K562 (cell line): Measurements from ENCODE around the gene MAP3K15. TPM values are rescaled to one million over a fixed set of nuclear protein-coding genes. Genes with fewer than 3 reads are reported as not detected.

Source experiments
- ATAC-seq: fragments of 200-7000 bp; cut with Tn5 transposase; 3 replicates; pipeline ENCODE4 v1.9.1; 2020; ENCODE audit warnings: moderate library complexity
- BruUV-seq: library from RNA; stranded (reverse); fragments of 400-500 nt; replicated peaks from 2 replicates; lab custom pipeline; 2021; lab: Mats Ljungman, UMichigan
- CTCF ChIA-PET: fragments of 300-600 bp; formaldehyde crosslinking; extraction: SDS; loops from one replicate; lab custom pipeline; 2021; ENCODE audit warnings: low intra/inter-chr PET ratio; lab: Yijun Ruan, JAX
- POLR2A ChIA-PET: fragments of 300-600, 350-650 bp; sonication (Branson Sonifier 250); formaldehyde crosslinking; extraction: SDS; loops from one replicate; lab custom pipeline; 2021; ENCODE audit warnings: antibody characterized with exemption, inconsistent platforms; lab: Yijun Ruan, JAX
- DNase-seq, 4 experiments: peaks; one replicate each; pipeline versions ENCODE4 v3.0.0 to v3.0.0-alpha.2; 2011 to 2018; ENCODE audit warnings: low spot score in 3 of 4, mixed read lengths in 3 of 4; ENCODE audit errors: extremely low read depth in 1 of 4
- FAIRE-seq: peaks from 2 replicates; lab custom pipeline; 2011; peaks lifted over from hg19 to GRCh38; lab: Jason Lieb, UNC
- H2AFZ ChIP-seq: 2 replicates; pipeline ENCODE4 v1.6.0; 2011; ENCODE audit warnings: low read depth, low read length, control low read depth, inconsistent platforms
- H3K27ac ChIP-seq: fragments of 200-600 bp; 3 replicates; pipeline ENCODE4 v1.8.0; 2011; ENCODE audit warnings: low read depth, mild to moderate bottlenecking, control low read depth, inconsistent platforms, low read length, moderate library complexity, mixed read lengths; ENCODE audit errors: extremely low read depth
- H3K27me3 ChIP-seq, 2 experiments: fragments of 300-600 bp in 1 of 2; 2 replicates in 1 of 2; 3 replicates in 1 of 2; pipeline versions ENCODE4 v1.6.0 to v1.8.0; 2011; ENCODE audit warnings: inconsistent platforms in 2 of 2, low read length in 2 of 2, mild to moderate bottlenecking in 1 of 2, mixed read lengths in 1 of 2, moderate library complexity in 1 of 2; ENCODE audit not compliant: control insufficient read depth in 2 of 2, insufficient read depth in 2 of 2
- H3K36me3 ChIP-seq: fragments of 300-600 bp; 3 replicates; pipeline ENCODE4 v1.8.0; 2011; ENCODE audit warnings: mild to moderate bottlenecking, low read length, inconsistent platforms; ENCODE audit not compliant: control insufficient read depth, insufficient read depth
- H3K4me1 ChIP-seq, 2 experiments: fragments of 200-600 bp in 1 of 2; replicated peaks in 1 of 2; 2 replicates in 1 of 2; 3 replicates in 1 of 2; pipeline versions ENCODE4 v1.5.1 to v1.8.0; 2011; ENCODE audit warnings: inconsistent platforms in 2 of 2, low read length in 2 of 2, mild to moderate bottlenecking in 1 of 2, mixed read lengths in 1 of 2, moderate library complexity in 1 of 2; ENCODE audit not compliant: control insufficient read depth in 2 of 2, insufficient read depth in 2 of 2
- H3K4me2 ChIP-seq: 2 replicates; pipeline ENCODE4 v1.6.1; 2011; ENCODE audit warnings: low read length, control low read depth, inconsistent platforms, mixed read lengths; ENCODE audit not compliant: insufficient read depth
- H3K4me3 ChIP-seq: fragments of 200-600 bp; sonication (generic), shearing (Covaris generic); 2 replicates; pipeline ENCODE4 v1.5.1; 2016; ENCODE audit warnings: control low read depth, inconsistent platforms
- H3K79me2 ChIP-seq: fragments of 200-600 bp; 3 replicates; pipeline ENCODE4 v1.8.0; 2011; ENCODE audit warnings: low read length, inconsistent platforms; ENCODE audit not compliant: control insufficient read depth, insufficient read depth
- H3K9ac ChIP-seq, 2 experiments: 2 replicates each; pipeline versions ENCODE4 v1.6.0 to v1.6.1; 2011; ENCODE audit warnings: low read depth in 2 of 2, low read length in 2 of 2, control low read depth in 1 of 2, inconsistent platforms in 1 of 2, mild to moderate bottlenecking in 1 of 2, mixed read lengths in 1 of 2; ENCODE audit not compliant: insufficient read depth in 1 of 2
- H3K9me1 ChIP-seq: one replicate; pipeline ENCODE4 v1.6.0; 2011; ENCODE audit warnings: inconsistent platforms, mild to moderate bottlenecking, low read length, moderate library complexity; ENCODE audit not compliant: control insufficient read depth, insufficient read depth
- H3K9me3 ChIP-seq: replicated peaks from 2 replicates; pipeline ENCODE4 v1.5.1; 2011; ENCODE audit warnings: low read depth, low read length, inconsistent platforms; ENCODE audit not compliant: control insufficient read depth, insufficient read depth
- H4K20me1 ChIP-seq: replicated peaks from 2 replicates; pipeline ENCODE4 v1.6.1; 2011; ENCODE audit warnings: low read length, inconsistent platforms, mixed read lengths; ENCODE audit not compliant: control insufficient read depth, insufficient read depth
- CSDE1 ChIP-seq, 2 experiments: fragments of 450-650 bp; IDR thresholded peaks; 2 replicates each; pipeline ENCODE4 v1.6.1; 2016; ENCODE audit warnings: mild to moderate bottlenecking in 1 of 2
- E2F1 ChIP-seq: sonication (generic); formaldehyde crosslinking; IDR thresholded peaks from 2 replicates; pipeline ENCODE4 v1.8.1; 2023; ENCODE audit warnings: mild to moderate bottlenecking, missing genetic modification reagents, moderate library complexity
- FOXO4 ChIP-seq: fragments of 450-650 bp; formaldehyde crosslinking; IDR thresholded peaks from 2 replicates; pipeline ENCODE4 v1.4.0; 2020; ENCODE audit warnings: mild to moderate bottlenecking, moderate library complexity
- HNRNPL ChIP-seq: fragments of 200-400 bp; formaldehyde crosslinking; IDR thresholded peaks from 2 replicates; pipeline ENCODE4 v1.6.1; 2017; ENCODE audit warnings: low read depth, mild to moderate bottlenecking, low read length
- PKNOX1 ChIP-seq: fragments of 450-650 bp; IDR thresholded peaks from 2 replicates; pipeline ENCODE4 v1.6.1; 2016
- SMARCB1 ChIP-seq: IDR thresholded peaks from 2 replicates; pipeline ENCODE4 v1.6.1; 2011; ENCODE audit warnings: improper control_type of control experiment, low read depth; ENCODE audit not compliant: insufficient read length
- SNRNP70 ChIP-seq: fragments of 200-400 bp; formaldehyde crosslinking; optimal IDR thresholded peaks from 2 replicates; pipeline ENCODE3; 2017; ENCODE audit warnings: low read depth, low read length
- SPI1 ChIP-seq: IDR thresholded peaks from 2 replicates; pipeline ENCODE4 v1.6.1; 2011; ENCODE audit warnings: low read depth, low read length, control low read depth, borderline replicate concordance
- STAT5B ChIP-seq: fragments of 250-450 bp; sonication (Bioruptor Pico); IDR thresholded peaks from 2 replicates; pipeline ENCODE4 v1.8.0; 2021; ENCODE audit warnings: mild to moderate bottlenecking, inconsistent platforms
- XRCC4 ChIP-seq: IDR thresholded peaks from one replicate; pipeline ENCODE4 v1.6.1; 2011; ENCODE audit not compliant: insufficient read depth, insufficient read length; ENCODE audit errors: extremely low read depth
- XRCC5 ChIP-seq: fragments of 200-400 bp; formaldehyde crosslinking; IDR thresholded peaks from 2 replicates; pipeline ENCODE4 v1.6.1; 2017; ENCODE audit warnings: low read depth, mild to moderate bottlenecking, low read length
- ZBTB34 ChIP-seq: fragments of 250-450 bp; sonication (Bioruptor Pico); IDR thresholded peaks from 2 replicates; pipeline ENCODE4 v1.8.0; 2021; ENCODE audit warnings: mild to moderate bottlenecking, moderate library complexity
- ZFP1 ChIP-seq: fragments of 450-650 bp; formaldehyde crosslinking; IDR thresholded peaks from 2 replicates; pipeline ENCODE4 v1.4.0; 2020; ENCODE audit warnings: mild to moderate bottlenecking, mixed read lengths
- ZKSCAN3 ChIP-seq: fragments of 250-450 bp; sonication (Bioruptor Pico); IDR thresholded peaks from 2 replicates; pipeline ENCODE4 v1.4.0; 2020
- ZNF134 ChIP-seq: fragments of 250-450 bp; sonication (Bioruptor Pico); conservative IDR thresholded peaks from 2 replicates; pipeline ENCODE4 v1.4.0; 2020
- ZNF197 ChIP-seq: fragments of 200-800 bp; sonication (Bioruptor generic); IDR thresholded peaks from 2 replicates; pipeline ENCODE4 v1.6.1; 2016; ENCODE audit warnings: low read depth, missing genetic modification characterization, missing compliant biosample characterization
- ZNF212 ChIP-seq: fragments of 450-650 bp; formaldehyde crosslinking; IDR thresholded peaks from 2 replicates; pipeline ENCODE4 v1.4.0; 2020; ENCODE audit warnings: mild to moderate bottlenecking
- ZNF253 ChIP-seq: fragments of 250-450 bp; sonication (Bioruptor Pico); conservative IDR thresholded peaks from 2 replicates; pipeline ENCODE4 v1.6.1; 2021; ENCODE audit warnings: mild to moderate bottlenecking
- WGBS: fragments of 100-300 bp; shearing (Covaris generic); methylation state at CpG from one replicate; pipeline ENCODE4 v1.1.6; 2016; ENCODE audit warnings: low coverage, mixed read lengths; ENCODE audit not compliant: insufficient coverage; ENCODE audit errors: missing lambda C conversion rate; 5-methylcytosine and 5-hydroxymethylcytosine counted together
- in situ Hi-C: fragments of 300-500 bp; cut with MboI; formaldehyde crosslinking; loops from 4 replicates; pipeline ENCODE4 v1.15.0; 2018; ENCODE audit warnings: inconsistent platforms, mixed read lengths
- intact Hi-C: fragments of 100-400 bp; cut with micrococcal nuclease; formaldehyde crosslinking; loops from 2 replicates; pipeline ENCODE4 v1.14.2; 2022
- polyA plus RNA-seq, 8 experiments: library from polyadenylated mRNA; depleted of rRNA in 4 of 8; stranded (reverse) in 5 of 8; unstranded in 3 of 8; fragments of >200 nt; fragmentation: Nextera tagmentation in 2 of 8; fragmentation: Illumina TruSeq in 1 of 8; extraction: Ambion mirVana in 2 of 8; extraction: Trizol in 1 of 8; gene quantifications; 2 replicates each; pipeline versions ENCODE4 v1.2.1 to v1.2.3, GENCODE V29; 2011 to 2014; ENCODE audit warnings: inconsistent platforms in 1 of 8, missing spikeins in 1 of 8
- total RNA-seq, 7 experiments: library from RNA; depleted of rRNA in 6 of 7; stranded (reverse); fragments of >200 nt in 6 of 7; fragmentation: Illumina TruSeq in 2 of 7; extraction: Trizol in 2 of 7; gene quantifications; 2 replicates each; pipeline versions ENCODE4 v1.2.1 to v1.2.3, GENCODE V29; 2011 to 2021; ENCODE audit warnings: low replicate concordance in 1 of 7

The MAP3K15 gene
- total and polyA plus RNA-seq, 9 of the 15 experiments (the other 6 are each of a cell fraction or from before 2014, with no cell fraction given), result 0.03 to 0.29 (median 0.14) TPM; not detected in 5

GRCh38 chrX:19552793-19553192 is 37.5 kb upstream of the MAP3K15 start:
- 0% methylated on average over 1 of the region's 6 CpGs for WGBS
- Histone ChIP-seq H3K27ac (no peak overlapping the region), H3K9me1 (no peaks in the 10 kb centered on the region), H3K36me3 (no peaks in the 10 kb centered on the region), H3K4me3 (no peak overlapping the region), H3K4me2 (no peak overlapping the region), H3K9ac (no peak overlapping the region), H2AFZ (no peak overlapping the region), H4K20me1 (peaks cover 3% of the 10 kb centered on the region; the same call in 1 of the 2 replicates), H3K79me2 (no peaks in the 10 kb centered on the region), H3K4me1 (no peaks in the 10 kb centered on the region), H3K27me3 (peaks cover 0 to 10% of the 10 kb centered on the region in 2 experiments; a peak in 2 of 5 replicates), H3K9me3 (no peaks in the 10 kb centered on the region)
- ATAC-seq (no peak), FAIRE-seq (no peak), DNase-seq (no peak)
- in situ Hi-C loops, result no loop called here
- intact Hi-C loops, result no loop called here
- TF ChIP-seq HNRNPL, result no peak
- no peak for TF ChIP-seq SMARCB1
- TF ChIP-seq ZNF253 (CRISPR knock-in tag), result no peak
- TF ChIP-seq STAT5B (CRISPR knock-in tag), result no peak
- TF ChIP-seq ZKSCAN3 (CRISPR knock-in tag), result no peak
- no peak for TF ChIP-seq PKNOX1
- TF ChIP-seq ZNF212 (CRISPR knock-in tag), result no peak
- no peak for TF ChIP-seq ZFP1
- TF ChIP-seq SPI1, result no peak
- no peak for TF ChIP-seq ZNF197 (CRISPR knock-in tag)
- no peak for TF ChIP-seq ZBTB34 (CRISPR knock-in tag)
- TF ChIP-seq CSDE1 (IDR thresholded peaks at IDR 0.05), result no peak
- TF ChIP-seq E2F1 (CRISPR knock-in tag), result no peak
- no peak for TF ChIP-seq ZNF134 (CRISPR knock-in tag)
- TF ChIP-seq XRCC4, result no peak
- no peak for TF ChIP-seq FOXO4 (CRISPR knock-in tag)
- no peak for TF ChIP-seq SNRNP70
- no peak for TF ChIP-seq XRCC5
- CTCF ChIA-PET, result no interaction called here
- POLR2A ChIA-PET, result no interaction called here
- BruUV-seq, result no TSS peak
